ENCODE results near the gene CTNNA3. TPM values are rescaled to one million over a fixed set of nuclear protein-coding genes. Genes with fewer than 3 reads are reported as not detected.

The CTNNA3 gene
- total RNA-seq, 4 donors from 2014 or later, result 1.5 to 9.8 (median 4.3) TPM

GRCh38 chr10:66218981-66219587 is 1476.9 kb downstream of the CTNNA3 start:
- no peaks in the 10 kb centered on the region for H3K27me3 ChIP-seq
- intact Hi-C loops (cut with DNase I; ENCODE audit: low total_unique reads), result no loop called here
- no peak overlapping the region for H3K4me3 ChIP-seq
- TF ChIP-seq CTCF (IDR thresholded peaks at IDR 0.05) (no peak), POLR2A (IDR thresholded peaks at IDR 0.05) (no peak)
- H3K9me3 ChIP-seq, result no peaks in the 10 kb centered on the region
- H3K4me1 ChIP-seq, result no peaks in the 10 kb centered on the region
- no peaks in the 10 kb centered on the region for H3K36me3 ChIP-seq
- H3K27ac ChIP-seq, result no peak overlapping the region
- DNase-seq, result no peak

GRCh38 chr10:66218289-66218688 is 1477.7 kb downstream of the CTNNA3 start:
- no peaks in the 10 kb centered on the region for H3K36me3 ChIP-seq
- DNase-seq, result no peak
- H3K9me3 ChIP-seq, result no peaks in the 10 kb centered on the region
- H3K27me3 ChIP-seq, result no peaks in the 10 kb centered on the region
- no peak overlapping the region for H3K4me3 ChIP-seq
- TF ChIP-seq POLR2A (IDR thresholded peaks at IDR 0.05) (no peak), CTCF (IDR thresholded peaks at IDR 0.05) (no peak)
- intact Hi-C loops (cut with DNase I; ENCODE audit: low total_unique reads), result no loop called here
- H3K27ac ChIP-seq, result no peak overlapping the region
- H3K4me1 ChIP-seq, result no peaks in the 10 kb centered on the region

GRCh38 chr10:66215920-66216319 is 1480.1 kb downstream of the CTNNA3 start:
- no peaks in the 10 kb centered on the region for H3K27me3 ChIP-seq
- H3K9me3 ChIP-seq, result no peaks in the 10 kb centered on the region
- H3K27ac ChIP-seq, result no peak overlapping the region
- H3K4me3 ChIP-seq, result no peak overlapping the region
- TF ChIP-seq CTCF (IDR thresholded peaks at IDR 0.05) (no peak), POLR2A (IDR thresholded peaks at IDR 0.05) (no peak)
- no peak for DNase-seq
- H3K4me1 ChIP-seq, result no peaks in the 10 kb centered on the region
- intact Hi-C loops (cut with DNase I; ENCODE audit: low total_unique reads), result no loop called here
- H3K36me3 ChIP-seq, result no peaks in the 10 kb centered on the region

GRCh38 chr10:66214721-66215404 is 1481.1 kb downstream of the CTNNA3 start:
- intact Hi-C loops (cut with DNase I; ENCODE audit: low total_unique reads), result no loop called here
- DNase-seq, result no peak
- TF ChIP-seq POLR2A (IDR thresholded peaks at IDR 0.05) (no peak), CTCF (IDR thresholded peaks at IDR 0.05) (no peak)
- Histone ChIP-seq H3K9me3 (no peaks in the 10 kb centered on the region), H3K36me3 (no peaks in the 10 kb centered on the region), H3K4me1 (no peaks in the 10 kb centered on the region), H3K27ac (no peak overlapping the region), H3K27me3 (no peaks in the 10 kb centered on the region), H3K4me3 (no peak overlapping the region)

- no peak for DNase-seq
- Histone ChIP-seq H3K27me3 (no peaks in the 10 kb centered on the region), H3K27ac (no peak overlapping the region), H3K4me1 (no peaks in the 10 kb centered on the region), H3K36me3 (no peaks in the 10 kb centered on the region), H3K9me3 (no peaks in the 10 kb centered on the region), H3K4me3 (no peak overlapping the region)
- TF ChIP-seq POLR2A (IDR thresholded peaks at IDR 0.05), result no peak
- TF ChIP-seq CTCF (IDR thresholded peaks at IDR 0.05), result no peak
- intact Hi-C loops (cut with DNase I; ENCODE audit: low total_unique reads), result no loop called here
These were observed 1487.0 kb downstream of the CTNNA3 start for GRCh38 chr10:66209025-66209424.

All from uterus (tissue), 4 donors.